GM23338 (cell line): ENCODE data around the gene RBP2. TPM values are rescaled to one million over a fixed set of nuclear protein-coding genes. Genes with fewer than 3 reads are reported as not detected.

Experiments
- ATAC-seq: fragments of 200-7000 bp; cut with Tn5 transposase; 3 replicates; pipeline ENCODE4 v1.9.1; 2020
- DNase-seq: peaks from one replicate; pipeline ENCODE4 v3.0.0-alpha.2; 2015; ENCODE audit warnings: low spot score
- H2AFZ ChIP-seq: fragments of 200-600 bp; sonication (generic); 2 replicates; pipeline ENCODE4 v1.8.0; 2016; ENCODE audit warnings: antibody characterized with exemption, mild to moderate bottlenecking, moderate library complexity
- H3F3A ChIP-seq: fragments of 200-600 bp; sonication (generic); replicated peaks from 2 replicates; pipeline ENCODE4 v1.8.0; 2017; ENCODE audit warnings: antibody characterized with exemption, mixed run types, low read depth
- H3K27ac ChIP-seq: fragments of 200-600 bp; sonication (generic); 2 replicates; pipeline ENCODE4 v1.6.1; 2016; ENCODE audit warnings: low read depth
- H3K27me3 ChIP-seq: fragments of 200-600 bp; sonication (generic); 2 replicates; pipeline ENCODE4 v1.8.0; 2016; ENCODE audit warnings: mild to moderate bottlenecking, mixed run types, moderate library complexity; ENCODE audit not compliant: insufficient read depth
- H3K36me3 ChIP-seq: fragments of 200-600 bp; sonication (generic); 2 replicates; pipeline ENCODE4 v1.8.0; 2016; ENCODE audit warnings: mild to moderate bottlenecking; ENCODE audit not compliant: insufficient read depth
- H3K4me1 ChIP-seq: fragments of 200-600 bp; sonication (generic); 2 replicates; pipeline ENCODE4 v1.8.0; 2016; ENCODE audit warnings: mild to moderate bottlenecking, moderate library complexity; ENCODE audit not compliant: insufficient read depth
- H3K4me2 ChIP-seq: fragments of 200-600 bp; sonication (generic); 2 replicates; pipeline ENCODE4 v1.7.1; 2017; ENCODE audit warnings: mixed run types
- H3K4me3 ChIP-seq: fragments of 200-600 bp; sonication (generic); 2 replicates; pipeline ENCODE4 v1.6.1; 2016; ENCODE audit warnings: mixed run types
- H3K79me2 ChIP-seq: fragments of 200-600 bp; sonication (generic); replicated peaks from 2 replicates; pipeline ENCODE4 v1.8.0; 2017; ENCODE audit warnings: mild to moderate bottlenecking; ENCODE audit not compliant: insufficient read depth
- H3K9me2 ChIP-seq: fragments of 200-600 bp; sonication (generic); 2 replicates; pipeline ENCODE4 v1.8.0; 2017; ENCODE audit not compliant: insufficient read depth
- H4K20me1 ChIP-seq: fragments of 200-600 bp; sonication (generic); replicated peaks from 2 replicates; pipeline ENCODE4 v1.8.0; 2017; ENCODE audit warnings: mild to moderate bottlenecking; ENCODE audit not compliant: insufficient read depth
- H3K27ac Mint-ChIP-seq: 2 replicates; pipeline ENCODE4 v1.8.0; 2020; ENCODE audit warnings: inconsistent platforms, mild to moderate bottlenecking, moderate library complexity, mixed read lengths
- H3K27me3 Mint-ChIP-seq: 3 replicates; pipeline ENCODE4 v1.8.0; 2022; ENCODE audit warnings: low read depth, mild to moderate bottlenecking, moderate library complexity, mixed read lengths, inconsistent platforms; ENCODE audit not compliant: insufficient read depth, poor library complexity
- H3K36me3 Mint-ChIP-seq: 3 replicates; pipeline ENCODE4 v1.8.0; 2021; ENCODE audit warnings: low read depth, mild to moderate bottlenecking, inconsistent platforms, moderate library complexity, mixed read lengths
- H3K4me1 Mint-ChIP-seq: 3 replicates; pipeline ENCODE4 v1.8.0; 2020; ENCODE audit warnings: mild to moderate bottlenecking, inconsistent platforms, mixed read lengths
- H3K4me3 Mint-ChIP-seq: 3 replicates; pipeline ENCODE4 v1.8.0; 2021; ENCODE audit warnings: moderate library complexity, mild to moderate bottlenecking, inconsistent platforms, mixed read lengths
- H3K9me3 Mint-ChIP-seq: 3 replicates; pipeline ENCODE4 v1.8.0; 2020; ENCODE audit warnings: moderate library complexity, mild to moderate bottlenecking, inconsistent platforms, mixed read lengths
- CREB1 ChIP-seq: fragments of 250-450 bp; sonication (Bioruptor Pico); IDR thresholded peaks from 2 replicates; pipeline ENCODE4 v1.5.0; 2020; ENCODE audit warnings: low read depth, mild to moderate bottlenecking, moderate library complexity
- EZH2 ChIP-seq: fragments of 200-600 bp; sonication (generic); IDR thresholded peaks from one replicate; pipeline ENCODE4 v1.8.0; 2017; ENCODE audit warnings: antibody characterized with exemption, mild to moderate bottlenecking, low read depth; ENCODE audit not compliant: unreplicated experiment
- EZH2phosphoT487 ChIP-seq: fragments of 200-600 bp; sonication (generic); IDR thresholded peaks from one replicate; pipeline ENCODE4 v1.8.1; 2018; ENCODE audit warnings: antibody characterized with exemption; ENCODE audit not compliant: unreplicated experiment
- JUNB ChIP-seq: IDR thresholded peaks from one replicate; pipeline ENCODE4 v1.6.1; 2016; ENCODE audit warnings: antibody characterized with exemption; ENCODE audit not compliant: unreplicated experiment
- NANOG ChIP-seq: IDR thresholded peaks from 2 replicates; pipeline ENCODE4 v1.6.1; 2016; ENCODE audit warnings: antibody characterized with exemption, borderline replicate concordance
- POLR2AphosphoS5 ChIP-seq: IDR thresholded peaks from 2 replicates; pipeline ENCODE4 v1.6.1; 2016; ENCODE audit warnings: antibody characterized with exemption, low read depth
- STAT1 ChIP-seq: IDR thresholded peaks from one replicate; pipeline ENCODE4 v1.6.1; 2016; ENCODE audit warnings: antibody characterized with exemption; ENCODE audit not compliant: unreplicated experiment
- ZNF114 ChIP-seq: fragments of 250-450 bp; sonication (Bioruptor Pico); IDR thresholded peaks from 2 replicates; pipeline ENCODE4 v1.5.0; 2020; ENCODE audit warnings: mild to moderate bottlenecking, moderate library complexity
- polyA plus RNA-seq: library from polyadenylated mRNA; unstranded; fragments of >200 nt; fragmentation: Nextera tagmentation; extraction: Ambion mirVana; gene quantifications from 2 replicates; pipeline ENCODE4 v1.2.1, GENCODE V29; 2016
- total RNA-seq: library from RNA; depleted of rRNA; stranded (reverse); fragments of >200 nt; shearing (Covaris generic); gene quantifications from 2 replicates; pipeline ENCODE4 v1.2.3, GENCODE V29; 2014
- TF ChIP-seq, protein P1 (sequence below): fragments of 250-450 bp; sonication (Bioruptor Pico); IDR thresholded peaks from 2 replicates; pipeline ENCODE4 v1.5.0; 2020; ENCODE audit warnings: mild to moderate bottlenecking, moderate library complexity
- TF ChIP-seq, protein P2 (sequence below): IDR thresholded peaks from 2 replicates; pipeline ENCODE4 v1.6.1; 2016; ENCODE audit warnings: antibody characterized with exemption
- TF ChIP-seq, protein P3 (sequence below): IDR thresholded peaks from one replicate; pipeline ENCODE4 v1.6.1; 2018; ENCODE audit warnings: antibody characterized with exemption; ENCODE audit not compliant: unreplicated experiment

The RBP2 gene
- total and polyA plus RNA-seq, 2 experiments from 2014 or later = not detected

DNA sequence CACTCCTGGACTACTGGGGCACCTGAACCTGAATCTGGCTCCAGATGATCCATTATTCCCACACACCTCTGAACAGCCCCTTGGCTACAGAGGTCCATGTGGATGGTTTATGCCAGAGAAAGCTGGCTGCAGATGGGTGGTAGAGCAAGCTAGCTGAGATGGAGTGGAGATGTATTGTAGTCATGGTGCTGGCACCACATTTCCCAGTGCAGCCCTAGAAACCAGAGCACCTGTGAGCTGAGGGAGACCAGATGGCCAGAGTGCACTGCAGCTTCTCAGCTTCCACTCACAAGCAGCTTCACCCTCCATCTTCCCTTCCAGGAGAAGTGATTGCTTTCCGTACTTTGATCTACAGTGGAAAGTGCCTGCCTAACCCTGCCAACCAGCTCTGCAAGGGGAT, 33.3 kb upstream of the RBP2 start:
- H3K27ac Mint-ChIP-seq = no peak overlapping the region
- H3K27me3 ChIP-seq = no peaks in the 10 kb centered on the region
- peaks cover 4% of the 10 kb centered on the region for H3K27me3 Mint-ChIP-seq
- no peaks in the 10 kb centered on the region for H3K79me2 ChIP-seq
- H3K4me3 Mint-ChIP-seq = no peak overlapping the region
- H3K9me2 ChIP-seq = 0 out of 2 replicates have a peak, but pooled peaks cover 5% of the 10 kb centered on the region
- no peak overlapping the region for H3K4me2 ChIP-seq
- no peak for TF ChIP-seq JUNB
- no peak for TF ChIP-seq EZH2
- TF ChIP-seq, protein P1, sequence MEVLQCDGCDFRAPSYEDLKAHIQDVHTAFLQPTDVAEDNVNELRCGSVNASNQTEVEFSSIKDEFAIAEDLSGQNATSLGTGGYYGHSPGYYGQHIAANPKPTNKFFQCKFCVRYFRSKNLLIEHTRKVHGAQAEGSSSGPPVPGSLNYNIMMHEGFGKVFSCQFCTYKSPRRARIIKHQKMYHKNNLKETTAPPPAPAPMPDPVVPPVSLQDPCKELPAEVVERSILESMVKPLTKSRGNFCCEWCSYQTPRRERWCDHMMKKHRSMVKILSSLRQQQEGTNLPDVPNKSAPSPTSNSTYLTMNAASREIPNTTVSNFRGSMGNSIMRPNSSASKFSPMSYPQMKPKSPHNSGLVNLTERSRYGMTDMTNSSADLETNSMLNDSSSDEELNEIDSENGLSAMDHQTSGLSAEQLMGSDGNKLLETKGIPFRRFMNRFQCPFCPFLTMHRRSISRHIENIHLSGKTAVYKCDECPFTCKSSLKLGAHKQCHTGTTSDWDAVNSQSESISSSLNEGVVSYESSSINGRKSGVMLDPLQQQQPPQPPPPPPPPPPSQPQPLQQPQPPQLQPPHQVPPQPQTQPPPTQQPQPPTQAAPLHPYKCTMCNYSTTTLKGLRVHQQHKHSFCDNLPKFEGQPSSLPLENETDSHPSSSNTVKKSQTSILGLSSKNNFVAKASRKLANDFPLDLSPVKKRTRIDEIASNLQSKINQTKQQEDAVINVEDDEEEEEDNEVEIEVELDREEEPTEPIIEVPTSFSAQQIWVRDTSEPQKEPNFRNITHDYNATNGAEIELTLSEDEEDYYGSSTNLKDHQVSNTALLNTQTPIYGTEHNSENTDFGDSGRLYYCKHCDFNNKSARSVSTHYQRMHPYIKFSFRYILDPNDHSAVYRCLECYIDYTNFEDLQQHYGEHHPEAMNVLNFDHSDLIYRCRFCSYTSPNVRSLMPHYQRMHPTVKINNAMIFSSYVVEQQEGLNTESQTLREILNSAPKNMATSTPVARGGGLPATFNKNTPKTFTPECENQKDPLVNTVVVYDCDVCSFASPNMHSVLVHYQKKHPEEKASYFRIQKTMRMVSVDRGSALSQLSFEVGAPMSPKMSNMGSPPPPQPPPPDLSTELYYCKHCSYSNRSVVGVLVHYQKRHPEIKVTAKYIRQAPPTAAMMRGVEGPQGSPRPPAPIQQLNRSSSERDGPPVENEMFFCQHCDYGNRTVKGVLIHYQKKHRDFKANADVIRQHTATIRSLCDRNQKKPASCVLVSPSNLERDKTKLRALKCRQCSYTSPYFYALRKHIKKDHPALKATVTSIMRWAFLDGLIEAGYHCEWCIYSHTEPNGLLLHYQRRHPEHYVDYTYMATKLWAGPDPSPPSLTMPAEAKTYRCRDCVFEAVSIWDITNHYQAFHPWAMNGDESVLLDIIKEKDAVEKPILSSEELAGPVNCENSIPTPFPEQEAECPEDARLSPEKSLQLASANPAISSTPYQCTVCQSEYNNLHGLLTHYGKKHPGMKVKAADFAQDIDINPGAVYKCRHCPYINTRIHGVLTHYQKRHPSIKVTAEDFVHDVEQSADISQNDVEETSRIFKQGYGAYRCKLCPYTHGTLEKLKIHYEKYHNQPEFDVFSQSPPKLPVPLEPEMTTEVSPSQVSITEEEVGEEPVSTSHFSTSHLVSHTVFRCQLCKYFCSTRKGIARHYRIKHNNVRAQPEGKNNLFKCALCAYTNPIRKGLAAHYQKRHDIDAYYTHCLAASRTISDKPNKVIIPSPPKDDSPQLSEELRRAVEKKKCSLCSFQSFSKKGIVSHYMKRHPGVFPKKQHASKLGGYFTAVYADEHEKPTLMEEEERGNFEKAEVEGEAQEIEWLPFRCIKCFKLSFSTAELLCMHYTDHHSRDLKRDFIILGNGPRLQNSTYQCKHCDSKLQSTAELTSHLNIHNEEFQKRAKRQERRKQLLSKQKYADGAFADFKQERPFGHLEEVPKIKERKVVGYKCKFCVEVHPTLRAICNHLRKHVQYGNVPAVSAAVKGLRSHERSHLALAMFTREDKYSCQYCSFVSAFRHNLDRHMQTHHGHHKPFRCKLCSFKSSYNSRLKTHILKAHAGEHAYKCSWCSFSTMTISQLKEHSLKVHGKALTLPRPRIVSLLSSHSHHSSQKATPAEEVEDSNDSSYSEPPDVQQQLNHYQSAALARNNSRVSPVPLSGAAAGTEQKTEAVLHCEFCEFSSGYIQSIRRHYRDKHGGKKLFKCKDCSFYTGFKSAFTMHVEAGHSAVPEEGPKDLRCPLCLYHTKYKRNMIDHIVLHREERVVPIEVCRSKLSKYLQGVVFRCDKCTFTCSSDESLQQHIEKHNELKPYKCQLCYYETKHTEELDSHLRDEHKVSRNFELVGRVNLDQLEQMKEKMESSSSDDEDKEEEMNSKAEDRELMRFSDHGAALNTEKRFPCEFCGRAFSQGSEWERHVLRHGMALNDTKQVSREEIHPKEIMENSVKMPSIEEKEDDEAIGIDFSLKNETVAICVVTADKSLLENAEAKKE (CRISPR knock-in tag) = no peak
- TF ChIP-seq, protein P2, sequence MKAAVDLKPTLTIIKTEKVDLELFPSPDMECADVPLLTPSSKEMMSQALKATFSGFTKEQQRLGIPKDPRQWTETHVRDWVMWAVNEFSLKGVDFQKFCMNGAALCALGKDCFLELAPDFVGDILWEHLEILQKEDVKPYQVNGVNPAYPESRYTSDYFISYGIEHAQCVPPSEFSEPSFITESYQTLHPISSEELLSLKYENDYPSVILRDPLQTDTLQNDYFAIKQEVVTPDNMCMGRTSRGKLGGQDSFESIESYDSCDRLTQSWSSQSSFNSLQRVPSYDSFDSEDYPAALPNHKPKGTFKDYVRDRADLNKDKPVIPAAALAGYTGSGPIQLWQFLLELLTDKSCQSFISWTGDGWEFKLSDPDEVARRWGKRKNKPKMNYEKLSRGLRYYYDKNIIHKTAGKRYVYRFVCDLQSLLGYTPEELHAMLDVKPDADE = no peak
- TF ChIP-seq EZH2phosphoT487 = no peak
- TF ChIP-seq STAT1 = no peak
- TF ChIP-seq POLR2AphosphoS5 = no peak
- no peak for TF ChIP-seq NANOG
- no peak for TF ChIP-seq ZNF114 (CRISPR knock-in tag)
- no peak for TF ChIP-seq CREB1 (CRISPR knock-in tag)
- TF ChIP-seq, protein P3, sequence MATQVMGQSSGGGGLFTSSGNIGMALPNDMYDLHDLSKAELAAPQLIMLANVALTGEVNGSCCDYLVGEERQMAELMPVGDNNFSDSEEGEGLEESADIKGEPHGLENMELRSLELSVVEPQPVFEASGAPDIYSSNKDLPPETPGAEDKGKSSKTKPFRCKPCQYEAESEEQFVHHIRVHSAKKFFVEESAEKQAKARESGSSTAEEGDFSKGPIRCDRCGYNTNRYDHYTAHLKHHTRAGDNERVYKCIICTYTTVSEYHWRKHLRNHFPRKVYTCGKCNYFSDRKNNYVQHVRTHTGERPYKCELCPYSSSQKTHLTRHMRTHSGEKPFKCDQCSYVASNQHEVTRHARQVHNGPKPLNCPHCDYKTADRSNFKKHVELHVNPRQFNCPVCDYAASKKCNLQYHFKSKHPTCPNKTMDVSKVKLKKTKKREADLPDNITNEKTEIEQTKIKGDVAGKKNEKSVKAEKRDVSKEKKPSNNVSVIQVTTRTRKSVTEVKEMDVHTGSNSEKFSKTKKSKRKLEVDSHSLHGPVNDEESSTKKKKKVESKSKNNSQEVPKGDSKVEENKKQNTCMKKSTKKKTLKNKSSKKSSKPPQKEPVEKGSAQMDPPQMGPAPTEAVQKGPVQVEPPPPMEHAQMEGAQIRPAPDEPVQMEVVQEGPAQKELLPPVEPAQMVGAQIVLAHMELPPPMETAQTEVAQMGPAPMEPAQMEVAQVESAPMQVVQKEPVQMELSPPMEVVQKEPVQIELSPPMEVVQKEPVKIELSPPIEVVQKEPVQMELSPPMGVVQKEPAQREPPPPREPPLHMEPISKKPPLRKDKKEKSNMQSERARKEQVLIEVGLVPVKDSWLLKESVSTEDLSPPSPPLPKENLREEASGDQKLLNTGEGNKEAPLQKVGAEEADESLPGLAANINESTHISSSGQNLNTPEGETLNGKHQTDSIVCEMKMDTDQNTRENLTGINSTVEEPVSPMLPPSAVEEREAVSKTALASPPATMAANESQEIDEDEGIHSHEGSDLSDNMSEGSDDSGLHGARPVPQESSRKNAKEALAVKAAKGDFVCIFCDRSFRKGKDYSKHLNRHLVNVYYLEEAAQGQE = no peak
- no peaks in the 10 kb centered on the region for H3F3A ChIP-seq
- H3K4me3 ChIP-seq = no peak overlapping the region
- H3K36me3 ChIP-seq = no peaks in the 10 kb centered on the region
- H3K9me3 Mint-ChIP-seq = no peaks in the 10 kb centered on the region
- H4K20me1 ChIP-seq = no peaks in the 10 kb centered on the region
- H2AFZ ChIP-seq = no peak overlapping the region
- no peaks in the 10 kb centered on the region for H3K4me1 ChIP-seq
- H3K27ac ChIP-seq = no peak overlapping the region
- ATAC-seq = no peak
- H3K36me3 Mint-ChIP-seq = no peaks in the 10 kb centered on the region
- DNase-seq = no peak
- H3K4me1 Mint-ChIP-seq = no peaks in the 10 kb centered on the region
